H1 (cell line): ENCODE results near the gene LARGE2. TPM values are rescaled to one million over a fixed set of nuclear protein-coding genes. Genes with fewer than 3 reads are reported as not detected.

Experiments
- CTCF ChIA-PET: fragments of 300-600 bp; sonication (Branson Sonifier 250); formaldehyde crosslinking; loops from one replicate; lab custom pipeline; 2021; ENCODE audit not compliant: partially characterized antibody; lab: Charles Lee
- POLR2A ChIA-PET: fragments of 300-600 bp; sonication (Branson Sonifier 250); formaldehyde crosslinking; loops from one replicate; lab custom pipeline; 2021; ENCODE audit warnings: inconsistent platforms; ENCODE audit not compliant: partially characterized antibody; lab: Charles Lee
- DNase-seq, 2 experiments: peaks; one replicate each; pipeline versions ENCODE4 v3.0.0 to v3.0.0-alpha.2; 2010 to 2022; ENCODE audit warnings: low spot score in 2 of 2, low read depth in 1 of 2, mixed read lengths in 1 of 2
- FAIRE-seq: peaks from 2 replicates; lab custom pipeline; 2011; peaks lifted over from hg19 to GRCh38; lab: Jason Lieb, UNC
- H2AFZ ChIP-seq: 2 replicates; pipeline ENCODE4 v1.8.1; 2012; ENCODE audit warnings: low read length, inconsistent platforms
- H2AK5ac ChIP-seq: 2 replicates; pipeline ENCODE4 v1.6.1; 2013; ENCODE audit warnings: low read depth, low read length
- H2BK120ac ChIP-seq: replicated peaks from 2 replicates; pipeline ENCODE3; 2013; ENCODE audit warnings: low read depth, low read length, inconsistent platforms
- H2BK12ac ChIP-seq: 2 replicates; pipeline ENCODE4 v1.6.1; 2013; ENCODE audit warnings: low read depth, low read length
- H2BK15ac ChIP-seq: 2 replicates; pipeline ENCODE4 v1.6.1; 2013; ENCODE audit warnings: low read length
- H2BK20ac ChIP-seq: 2 replicates; pipeline ENCODE4 v1.6.1; 2013; ENCODE audit warnings: low read length
- H2BK5ac ChIP-seq: 2 replicates; pipeline ENCODE4 v1.6.1; 2013; ENCODE audit warnings: low read depth, low read length
- H3K14ac ChIP-seq: 2 replicates; pipeline ENCODE4 v1.6.1; 2013; ENCODE audit warnings: inconsistent platforms; ENCODE audit not compliant: insufficient read length
- H3K18ac ChIP-seq: 2 replicates; pipeline ENCODE4 v1.6.1; 2013; ENCODE audit warnings: low read length; ENCODE audit errors: extremely low read depth
- H3K23ac ChIP-seq: 2 replicates; pipeline ENCODE4 v1.6.1; 2013; ENCODE audit warnings: inconsistent platforms; ENCODE audit not compliant: insufficient read length
- H3K23me2 ChIP-seq: 2 replicates; pipeline ENCODE4 v1.6.1; 2013; ENCODE audit warnings: low read depth, low read length
- H3K27ac ChIP-seq: 2 replicates; pipeline ENCODE4 v1.6.1; 2011; ENCODE audit warnings: low read depth, low read length, inconsistent platforms
- H3K27me3 ChIP-seq, 4 experiments: replicated peaks in 1 of 4; 1 replicate in 1 of 4; 2 replicates in 3 of 4; pipeline versions ENCODE4 v1.6.1 to v1.8.1; 2011 to 2013; ENCODE audit warnings: low read length in 3 of 4, mild to moderate bottlenecking in 3 of 4, inconsistent platforms in 2 of 4, mixed read lengths in 2 of 4, moderate library complexity in 1 of 4; ENCODE audit not compliant: control insufficient read depth in 3 of 4, insufficient read depth in 3 of 4; ENCODE audit errors: extremely low read depth in 1 of 4
- H3K36me3 ChIP-seq, 4 experiments: 2 replicates each; pipeline versions ENCODE4 v1.6.1 to v1.8.1; 2011 to 2013; ENCODE audit warnings: mild to moderate bottlenecking in 4 of 4, low read length in 3 of 4, moderate library complexity in 2 of 4, control low read depth in 1 of 4, inconsistent platforms in 1 of 4; ENCODE audit not compliant: insufficient read depth in 4 of 4, control insufficient read depth in 2 of 4
- H3K4ac ChIP-seq: replicated peaks from 2 replicates; pipeline ENCODE3; 2013; ENCODE audit warnings: low read length, low read depth, mixed read lengths, inconsistent platforms; ENCODE audit not compliant: insufficient read length
- H3K4me1 ChIP-seq, 4 experiments: replicated peaks in 1 of 4; 1 replicate in 1 of 4; 2 replicates in 3 of 4; pipeline versions ENCODE4 v1.6.1 to v1.8.1; 2011 to 2013; ENCODE audit warnings: low read length in 3 of 4, inconsistent platforms in 2 of 4, mixed read lengths in 1 of 4; ENCODE audit not compliant: insufficient read depth in 4 of 4, control insufficient read depth in 3 of 4
- H3K4me2 ChIP-seq, 2 experiments: 2 replicates each; pipeline versions ENCODE4 v1.6.1 to v1.8.1; 2011 to 2013; ENCODE audit warnings: low read depth in 2 of 2, low read length in 2 of 2, control low read depth in 1 of 2, inconsistent platforms in 1 of 2, mild to moderate bottlenecking in 1 of 2; ENCODE audit not compliant: insufficient read depth in 1 of 2
- H3K4me3 ChIP-seq, 4 experiments: fragments of 200-600, 300-600 bp in 1 of 4; sonication (generic), shearing (Covaris generic), sonication (Bioruptor Twin) in 1 of 4; 2 replicates each; pipeline versions ENCODE4 v1.5.1 to v1.8.1; 2011 to 2016; ENCODE audit warnings: low read length in 4 of 4, low read depth in 3 of 4, control low read depth in 2 of 4, inconsistent platforms in 2 of 4, mild to moderate bottlenecking in 2 of 4, mixed read lengths in 1 of 4, moderate library complexity in 1 of 4; ENCODE audit not compliant: insufficient read depth in 2 of 4; ENCODE audit errors: extremely low read depth in 1 of 4
- H3K56ac ChIP-seq: replicated peaks from 2 replicates; pipeline ENCODE3; 2013; ENCODE audit warnings: low read depth, mild to moderate bottlenecking, mixed read lengths, low read length, inconsistent platforms; ENCODE audit not compliant: insufficient read length
- H3K79me1 ChIP-seq: 2 replicates; pipeline ENCODE4 v1.6.1; 2013; ENCODE audit warnings: low read depth, low read length, control low read depth
- H3K79me2 ChIP-seq, 2 experiments: 2 replicates each; pipeline versions ENCODE4 v1.6.1 to v1.8.1; 2012 to 2013; ENCODE audit warnings: low read length in 2 of 2, mild to moderate bottlenecking in 2 of 2, inconsistent platforms in 1 of 2; ENCODE audit not compliant: insufficient read depth in 2 of 2, control insufficient read depth in 1 of 2
- H3K9ac ChIP-seq, 4 experiments: replicated peaks in 1 of 4; 1 replicate in 1 of 4; 2 replicates in 3 of 4; pipeline versions ENCODE4 v1.6.1 to v1.8.1; 2011 to 2013; ENCODE audit warnings: low read depth in 3 of 4, low read length in 3 of 4, control low read depth in 2 of 4, mild to moderate bottlenecking in 2 of 4, moderate library complexity in 2 of 4, inconsistent platforms in 1 of 4; ENCODE audit errors: extremely low read depth in 1 of 4
- H3K9me3 ChIP-seq, 2 experiments: 2 replicates each; pipeline versions ENCODE4 v1.6.1 to v1.8.1; 2012 to 2013; ENCODE audit warnings: mild to moderate bottlenecking in 2 of 2, moderate library complexity in 2 of 2, control low read depth in 1 of 2, inconsistent platforms in 1 of 2, low read depth in 1 of 2, low read length in 1 of 2, mixed read lengths in 1 of 2; ENCODE audit not compliant: insufficient read depth in 2 of 2
- H4K20me1 ChIP-seq, 2 experiments: replicated peaks in 1 of 2; 2 replicates each; pipeline versions ENCODE3 to v1.8.1; 2011 to 2013; ENCODE audit warnings: inconsistent platforms in 2 of 2, low read length in 2 of 2, mild to moderate bottlenecking in 1 of 2; ENCODE audit not compliant: insufficient read depth in 2 of 2, control insufficient read depth in 1 of 2
- H4K5ac ChIP-seq: 2 replicates; pipeline ENCODE4 v1.6.1; 2013; ENCODE audit warnings: low read length, low read depth, mixed read lengths, inconsistent platforms; ENCODE audit not compliant: insufficient read length
- H4K8ac ChIP-seq: 2 replicates; pipeline ENCODE4 v1.8.0; 2013; ENCODE audit warnings: mild to moderate bottlenecking, moderate library complexity, low read length, inconsistent platforms; ENCODE audit not compliant: insufficient read depth; ENCODE audit errors: extremely low read depth
- H4K91ac ChIP-seq: replicated peaks from 2 replicates; pipeline ENCODE3; 2013; ENCODE audit warnings: low read length, mixed read lengths, inconsistent platforms; ENCODE audit not compliant: insufficient read length
- ATF2 ChIP-seq: IDR thresholded peaks from 2 replicates; pipeline ENCODE4 v1.6.1; 2012; ENCODE audit warnings: low read length, inconsistent platforms
- BCL11A ChIP-seq, 2 experiments: IDR thresholded peaks; one replicate each; pipeline ENCODE4 v1.6.1; 2011; ENCODE audit warnings: low read depth in 2 of 2, low read length in 2 of 2, mild to moderate bottlenecking in 2 of 2
- BRCA1 ChIP-seq: IDR thresholded peaks from 2 replicates; pipeline ENCODE4 v1.6.1; 2012; ENCODE audit warnings: low read depth, low read length, improper control_type of control experiment
- FOSL1 ChIP-seq: IDR thresholded peaks from 2 replicates; pipeline ENCODE4 v1.6.1; 2011; ENCODE audit warnings: mild to moderate bottlenecking, low read depth, low read length, moderate library complexity; ENCODE audit not compliant: insufficient read depth
- JUN ChIP-seq: IDR thresholded peaks from 2 replicates; pipeline ENCODE4 v1.6.1; 2011; ENCODE audit warnings: low read depth, mild to moderate bottlenecking, improper control_type of control experiment, low read length
- MAFK ChIP-seq: IDR thresholded peaks from 2 replicates; pipeline ENCODE4 v1.6.1; 2012; ENCODE audit warnings: low read depth, mild to moderate bottlenecking, improper control_type of control experiment, low read length
- PHF8 ChIP-seq: fragments of 200-600 bp; sonication (generic); conservative IDR thresholded peaks from 2 replicates; pipeline ENCODE4 v1.7.1; 2012; ENCODE audit warnings: low read depth, mild to moderate bottlenecking, inconsistent platforms, low read length, moderate library complexity
- SIX5 ChIP-seq: IDR thresholded peaks from 2 replicates; pipeline ENCODE4 v1.6.1; 2011; ENCODE audit warnings: mild to moderate bottlenecking, low read depth, low read length
- SP4 ChIP-seq: IDR thresholded peaks from 2 replicates; pipeline ENCODE4 v1.6.1; 2012; ENCODE audit warnings: low read length, inconsistent platforms
- TBP ChIP-seq: IDR thresholded peaks from 2 replicates; pipeline ENCODE4 v1.6.1; 2011; ENCODE audit warnings: low read depth, low read length, improper control_type of control experiment
- YY1 ChIP-seq: IDR thresholded peaks from 2 replicates; pipeline ENCODE4 v1.6.1; 2011; ENCODE audit warnings: low read depth, mild to moderate bottlenecking, low read length
- WGBS, 2 experiments: shearing (Covaris generic) in 1 of 2; methylation state at CpG; one replicate each; pipeline versions ENCODE4 v1.1.6 to v1.1.7; 2013 to 2015; ENCODE audit warnings: low lambda C conversion rate in 2 of 2, mixed read lengths in 2 of 2, inconsistent platforms in 1 of 2, low coverage in 1 of 2, missing lambda C conversion rate in 1 of 2; ENCODE audit not compliant: insufficient replicate concordance in 2 of 2, insufficient coverage in 1 of 2, insufficient read length in 1 of 2; ENCODE audit errors: extremely low coverage in 1 of 2, missing lambda C conversion rate in 1 of 2; 5-methylcytosine and 5-hydroxymethylcytosine counted together
- polyA plus RNA-seq, 7 experiments: library from polyadenylated mRNA; depleted of rRNA in 3 of 7; stranded (reverse) in 5 of 7; unstranded in 2 of 7; fragments of >200 nt in 5 of 7; fragments of 200-250 nt in 2 of 7; gene quantifications; 1 replicate in 5 of 7; 2 replicates in 1 of 7; 4 replicates in 1 of 7; pipeline versions ENCODE4 v1.2.1 to v1.2.3, GENCODE V29; 2011 to 2013; ENCODE audit warnings: missing spikeins in 2 of 7, mixed read lengths in 2 of 7
- total RNA-seq: library from RNA; stranded (reverse); fragmentation: NEBNext Ultra II Directional; extraction: Animal tissue kit (Norgen Biotek cat#: 25700); gene quantifications from 2 replicates; pipeline ENCODE4 v1.2.1, GENCODE V29; 2021

LARGE2 gene
- total and polyA plus RNA-seq, 2 of the 8 experiments (the other 6 are each of a cell fraction or from before 2014, with no cell fraction given) = 111 to 137 TPM

GRCh38 chr11:45900916-45901617 is 21.4 kb upstream of the LARGE2 start:
- H2BK20ac ChIP-seq = no peak overlapping the region
- FAIRE-seq (no peak), DNase-seq (no peak)
- 44% methylated on average over 7 of the region's 8 CpGs; no CpG with 5 or more reads in 1 of the 2 experiments for WGBS, 2 experiments
- H4K91ac ChIP-seq = no peak overlapping the region
- H3K9me3 ChIP-seq = no peaks in the 10 kb centered on the region
- no peak overlapping the region for H2BK12ac ChIP-seq
- ChIA-PET CTCF (interaction anchor here (0.6 to 1.8 kb wide), 5 partner anchors 8 to 617 kb away, joined by 3 to 10 read pairs (median 4); no protein-coding TSS in a partner anchor), POLR2A (interaction anchor here (0.6 to 1.9 kb wide), 10 partner anchors 8 to 97 kb away, joined by 3 to 11 read pairs (median 4); partner anchors contain the start of gene LARGE2)
- H3K4me1 ChIP-seq = peaks cover 0 to 26% (median 16%) of the 10 kb centered on the region in 4 experiments; a peak in 5 of 7 replicates
- no peak overlapping the region for H3K23ac ChIP-seq
- H3K56ac ChIP-seq = no peak overlapping the region
- no peak overlapping the region for H3K27ac ChIP-seq
- H2AK5ac ChIP-seq = no peak overlapping the region
- no peak overlapping the region for H2BK5ac ChIP-seq
- H4K8ac ChIP-seq = no peak overlapping the region
- no peaks in the 10 kb centered on the region for H3K79me2 ChIP-seq
- no peak overlapping the region for H4K5ac ChIP-seq
- H3K36me3 ChIP-seq = peaks cover 6 to 17% (median 15%) of the 10 kb centered on the region in 4 experiments; a peak in 6 of 8 replicates
- H3K14ac ChIP-seq = no peak overlapping the region
- peaks cover 0 to 5% (median 2%) of the 10 kb centered on the region in 4 experiments; a peak in 1 of 7 replicates for H3K27me3 ChIP-seq
- peaks cover 2% of the 10 kb centered on the region for H3K79me1 ChIP-seq
- H3K4me3 ChIP-seq = peak overlapping the region; percentile 50 to 66 (median 59); a peak in 7 of 8 replicates
- no peak overlapping the region for H3K4ac ChIP-seq
- H4K20me1 ChIP-seq = peaks cover 10 to 20% of the 10 kb centered on the region in 2 experiments
- peak overlapping the region in 1 of 4 experiments; percentile 11; a peak in 2 of 7 replicates for H3K9ac ChIP-seq
- peak overlapping the region; percentile 74 to 84 for H3K4me2 ChIP-seq
- no peak overlapping the region for H2BK15ac ChIP-seq
- no peak overlapping the region for H2BK120ac ChIP-seq
- peaks cover 8% of the 10 kb centered on the region for H3K23me2 ChIP-seq
- H3K18ac ChIP-seq = no peak overlapping the region; the same call in 1 of the 2 replicates
- H2AFZ ChIP-seq = no peak overlapping the region
- no peak for TF ChIP-seq SP4
- no peak for TF ChIP-seq ATF2
- no peak for TF ChIP-seq YY1
- no peak for TF ChIP-seq JUN
- TF ChIP-seq BRCA1 = no peak
- no peak for TF ChIP-seq FOSL1
- TF ChIP-seq TBP = no peak
- TF ChIP-seq SIX5 = no peak
- TF ChIP-seq PHF8 = no peak
- TF ChIP-seq BCL11A (IDR thresholded peaks at IDR 0.05; ENCODE audit: low read depth in 2 of 2, low read length in 2 of 2) = no peak
- TF ChIP-seq MAFK = no peak
